ENCODE results near the gene NTNG2.
A peak's percentile ranks its signal among the peaks of the same experiment; 100 is the strongest.

The NTNG2 gene

DNA sequence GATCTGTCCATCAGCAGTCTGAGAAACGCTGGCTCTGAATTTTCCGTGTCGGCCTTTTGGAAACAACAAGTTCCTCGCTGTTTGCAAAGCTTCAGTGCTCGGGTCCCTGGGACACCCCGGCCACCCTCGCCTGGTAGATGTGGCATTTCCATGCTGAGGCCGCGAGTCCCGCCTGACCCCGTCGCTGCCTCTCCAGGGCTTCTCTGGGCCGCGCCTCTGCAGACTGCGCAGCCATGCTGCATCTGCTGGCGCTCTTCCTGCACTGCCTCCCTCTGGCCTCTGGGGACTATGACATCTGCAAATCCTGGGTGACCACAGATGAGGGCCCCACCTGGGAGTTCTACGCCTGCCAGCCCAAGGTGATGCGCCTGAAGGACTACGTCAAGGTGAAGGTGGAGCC, 4.7 kb downstream of the NTNG2 start:
- TF ChIP-seq, protein P1, sequence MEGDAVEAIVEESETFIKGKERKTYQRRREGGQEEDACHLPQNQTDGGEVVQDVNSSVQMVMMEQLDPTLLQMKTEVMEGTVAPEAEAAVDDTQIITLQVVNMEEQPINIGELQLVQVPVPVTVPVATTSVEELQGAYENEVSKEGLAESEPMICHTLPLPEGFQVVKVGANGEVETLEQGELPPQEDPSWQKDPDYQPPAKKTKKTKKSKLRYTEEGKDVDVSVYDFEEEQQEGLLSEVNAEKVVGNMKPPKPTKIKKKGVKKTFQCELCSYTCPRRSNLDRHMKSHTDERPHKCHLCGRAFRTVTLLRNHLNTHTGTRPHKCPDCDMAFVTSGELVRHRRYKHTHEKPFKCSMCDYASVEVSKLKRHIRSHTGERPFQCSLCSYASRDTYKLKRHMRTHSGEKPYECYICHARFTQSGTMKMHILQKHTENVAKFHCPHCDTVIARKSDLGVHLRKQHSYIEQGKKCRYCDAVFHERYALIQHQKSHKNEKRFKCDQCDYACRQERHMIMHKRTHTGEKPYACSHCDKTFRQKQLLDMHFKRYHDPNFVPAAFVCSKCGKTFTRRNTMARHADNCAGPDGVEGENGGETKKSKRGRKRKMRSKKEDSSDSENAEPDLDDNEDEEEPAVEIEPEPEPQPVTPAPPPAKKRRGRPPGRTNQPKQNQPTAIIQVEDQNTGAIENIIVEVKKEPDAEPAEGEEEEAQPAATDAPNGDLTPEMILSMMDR (conservative IDR thresholded peaks at IDR 0.05; ENCODE audit: low read length): peak; percentile 37
- no peak for TF ChIP-seq EZH2phosphoT487 (IDR thresholded peaks at IDR 0.05; ENCODE audit: borderline replicate concordance)
- H3K36me3 ChIP-seq (ENCODE audit: insufficient read depth, low read length): peaks cover 14% of the 10 kb centered on the region; the same call in 1 of the 2 replicates
- peaks cover 89% of the 10 kb centered on the region for H4K20me1 ChIP-seq (ENCODE audit: insufficient read depth, low read length, poor library complexity, severe bottlenecking)
- H3K27me3 ChIP-seq (ENCODE audit: insufficient read depth, low read length, poor library complexity, severe bottlenecking): no peaks in the 10 kb centered on the region
- peaks cover 41% of the 10 kb centered on the region for H3K4me1 ChIP-seq (ENCODE audit: insufficient read depth, low read length, poor library complexity, severe bottlenecking)
- H3K9me2 ChIP-seq (replicated peaks; ENCODE audit: low read depth, low read length): no peaks in the 10 kb centered on the region
- no peak overlapping the region for H3K9ac ChIP-seq (ENCODE audit: low read depth, low read length, poor library complexity, severe bottlenecking)
- H3F3A ChIP-seq (ENCODE audit: low read depth): no peaks in the 10 kb centered on the region
- no peak overlapping the region for H3K4me3 ChIP-seq (ENCODE audit: low read length, poor library complexity, severe bottlenecking)
- no peaks in the 10 kb centered on the region for H3K9me3 ChIP-seq (ENCODE audit: insufficient read depth, low read depth, low read length)
- peaks cover 94% of the 10 kb centered on the region for H3K79me2 ChIP-seq (ENCODE audit: insufficient read depth, low read length)
- H3K4me2 ChIP-seq (ENCODE audit: low read depth, low read length, poor library complexity, severe bottlenecking): peak overlapping the region; percentile 48
- H2AFZ ChIP-seq (ENCODE audit: low read length): no peak overlapping the region

DNA sequence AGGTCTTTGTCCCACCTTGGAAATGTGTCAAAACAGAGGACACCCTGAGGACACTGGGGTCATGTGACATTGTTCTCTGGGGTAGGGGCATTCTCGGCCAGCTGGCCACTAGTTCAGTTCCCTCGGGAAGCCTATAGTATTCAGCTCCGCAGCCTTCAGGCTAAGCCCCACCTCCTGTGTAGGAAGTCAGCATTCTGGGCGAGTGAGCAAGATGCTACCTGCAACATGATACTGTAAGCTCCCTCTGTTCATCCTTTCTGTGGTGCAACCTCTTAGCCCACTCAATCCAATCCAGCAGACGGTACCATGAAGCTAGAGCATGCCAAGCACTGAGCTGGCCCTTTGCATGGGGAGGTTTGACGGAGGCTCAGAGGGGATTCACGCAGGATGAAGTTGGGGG, 5.3 kb downstream of the NTNG2 start:
- H3K9ac ChIP-seq (ENCODE audit: low read depth, low read length, poor library complexity, severe bottlenecking): no peak overlapping the region
- peak overlapping the region; percentile 48 for H3K4me2 ChIP-seq (ENCODE audit: low read depth, low read length, poor library complexity, severe bottlenecking)
- no peaks in the 10 kb centered on the region for H3K9me2 ChIP-seq (replicated peaks; ENCODE audit: low read depth, low read length)
- peak overlapping the region; percentile 22 for H3K4me3 ChIP-seq (ENCODE audit: low read length, poor library complexity, severe bottlenecking)
- peaks cover 20% of the 10 kb centered on the region; the same call in 1 of the 2 replicates for H3K36me3 ChIP-seq (ENCODE audit: insufficient read depth, low read length)
- no peak for TF ChIP-seq EZH2phosphoT487 (IDR thresholded peaks at IDR 0.05; ENCODE audit: borderline replicate concordance)
- TF ChIP-seq, protein P1 (conservative IDR thresholded peaks at IDR 0.05; ENCODE audit: low read length): no peak
- H2AFZ ChIP-seq (ENCODE audit: low read length): no peak overlapping the region
- no peaks in the 10 kb centered on the region for H3K9me3 ChIP-seq (ENCODE audit: insufficient read depth, low read depth, low read length)
- H4K20me1 ChIP-seq (ENCODE audit: insufficient read depth, low read length, poor library complexity, severe bottlenecking): peaks cover 92% of the 10 kb centered on the region
- no peaks in the 10 kb centered on the region for H3F3A ChIP-seq (ENCODE audit: low read depth)
- H3K79me2 ChIP-seq (ENCODE audit: insufficient read depth, low read length): peaks cover 94% of the 10 kb centered on the region
- no peaks in the 10 kb centered on the region for H3K27me3 ChIP-seq (ENCODE audit: insufficient read depth, low read length, poor library complexity, severe bottlenecking)
- H3K4me1 ChIP-seq (ENCODE audit: insufficient read depth, low read length, poor library complexity, severe bottlenecking): peaks cover 41% of the 10 kb centered on the region

DNA sequence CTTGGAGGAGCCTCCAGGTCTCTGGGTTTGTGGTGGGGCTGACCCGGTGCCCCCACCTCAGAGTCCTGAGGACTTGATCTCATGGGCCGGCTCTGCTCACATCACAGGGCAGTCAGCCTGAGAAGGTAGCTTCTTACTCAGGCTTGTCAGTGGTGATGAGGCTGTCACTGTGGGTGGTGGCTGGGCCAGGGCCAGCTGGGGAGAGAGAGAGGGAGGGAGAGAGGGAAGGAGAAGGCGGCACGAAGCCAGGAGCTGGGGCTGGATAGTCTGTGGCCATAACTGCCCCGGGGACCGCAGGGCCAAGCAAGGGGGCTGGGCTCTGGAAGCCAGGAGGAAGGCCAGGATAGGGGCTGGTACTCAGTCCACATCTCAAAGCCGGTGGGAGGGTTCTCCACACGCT, 6.5 kb downstream of the NTNG2 start:
- H3K4me2 ChIP-seq (ENCODE audit: low read depth, low read length, poor library complexity, severe bottlenecking): peak overlapping the region; percentile 48
- H2AFZ ChIP-seq (ENCODE audit: low read length): no peak overlapping the region
- H4K20me1 ChIP-seq (ENCODE audit: insufficient read depth, low read length, poor library complexity, severe bottlenecking): peaks cover 81% of the 10 kb centered on the region

More for the DNA sequence above, 6.5 kb downstream of the NTNG2 start:
- peaks cover 23% of the 10 kb centered on the region; the same call in 1 of the 2 replicates for H3K36me3 ChIP-seq (ENCODE audit: insufficient read depth, low read length)
- no peaks in the 10 kb centered on the region for H3K9me2 ChIP-seq (replicated peaks; ENCODE audit: low read depth, low read length)
- no peak for TF ChIP-seq EZH2phosphoT487 (IDR thresholded peaks at IDR 0.05; ENCODE audit: borderline replicate concordance)
- TF ChIP-seq, protein P1 (conservative IDR thresholded peaks at IDR 0.05; ENCODE audit: low read length): no peak
- H3K79me2 ChIP-seq (ENCODE audit: insufficient read depth, low read length): peaks cover 84% of the 10 kb centered on the region
- peak overlapping the region; percentile 12 for H3K4me3 ChIP-seq (ENCODE audit: low read length, poor library complexity, severe bottlenecking)
- no peak overlapping the region for H3K9ac ChIP-seq (ENCODE audit: low read depth, low read length, poor library complexity, severe bottlenecking)
- H3K4me1 ChIP-seq (ENCODE audit: insufficient read depth, low read length, poor library complexity, severe bottlenecking): peaks cover 41% of the 10 kb centered on the region
- no peaks in the 10 kb centered on the region for H3K27me3 ChIP-seq (ENCODE audit: insufficient read depth, low read length, poor library complexity, severe bottlenecking)
- H3K9me3 ChIP-seq (ENCODE audit: insufficient read depth, low read depth, low read length): no peaks in the 10 kb centered on the region
- H3F3A ChIP-seq (ENCODE audit: low read depth): no peaks in the 10 kb centered on the region

Measured in Loucy (cell line).